ENCODE measurements around the gene SHROOM1. TPM values are rescaled to one million over a fixed set of nuclear protein-coding genes. Genes with fewer than 3 reads are reported as not detected.

The SHROOM1 gene
- total and polyA plus RNA-seq, 9 of the 15 experiments (the other 6 are each of a cell fraction or from before 2014, with no cell fraction given) = 0.44 to 26.5 (median 11.9) TPM

- TF ChIP-seq, protein P1, sequence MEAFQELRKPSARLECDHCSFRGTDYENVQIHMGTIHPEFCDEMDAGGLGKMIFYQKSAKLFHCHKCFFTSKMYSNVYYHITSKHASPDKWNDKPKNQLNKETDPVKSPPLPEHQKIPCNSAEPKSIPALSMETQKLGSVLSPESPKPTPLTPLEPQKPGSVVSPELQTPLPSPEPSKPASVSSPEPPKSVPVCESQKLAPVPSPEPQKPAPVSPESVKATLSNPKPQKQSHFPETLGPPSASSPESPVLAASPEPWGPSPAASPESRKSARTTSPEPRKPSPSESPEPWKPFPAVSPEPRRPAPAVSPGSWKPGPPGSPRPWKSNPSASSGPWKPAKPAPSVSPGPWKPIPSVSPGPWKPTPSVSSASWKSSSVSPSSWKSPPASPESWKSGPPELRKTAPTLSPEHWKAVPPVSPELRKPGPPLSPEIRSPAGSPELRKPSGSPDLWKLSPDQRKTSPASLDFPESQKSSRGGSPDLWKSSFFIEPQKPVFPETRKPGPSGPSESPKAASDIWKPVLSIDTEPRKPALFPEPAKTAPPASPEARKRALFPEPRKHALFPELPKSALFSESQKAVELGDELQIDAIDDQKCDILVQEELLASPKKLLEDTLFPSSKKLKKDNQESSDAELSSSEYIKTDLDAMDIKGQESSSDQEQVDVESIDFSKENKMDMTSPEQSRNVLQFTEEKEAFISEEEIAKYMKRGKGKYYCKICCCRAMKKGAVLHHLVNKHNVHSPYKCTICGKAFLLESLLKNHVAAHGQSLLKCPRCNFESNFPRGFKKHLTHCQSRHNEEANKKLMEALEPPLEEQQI (IDR thresholded peaks at IDR 0.05) = no peak
- no peak for TF ChIP-seq ARID3B (CRISPR knock-in tag; IDR thresholded peaks at IDR 0.05; ENCODE audit: borderline replicate concordance)
These were observed 52.3 kb downstream of the SHROOM1 start (continued) for GRCh38 chr5:132778129-132778528.

DNA sequence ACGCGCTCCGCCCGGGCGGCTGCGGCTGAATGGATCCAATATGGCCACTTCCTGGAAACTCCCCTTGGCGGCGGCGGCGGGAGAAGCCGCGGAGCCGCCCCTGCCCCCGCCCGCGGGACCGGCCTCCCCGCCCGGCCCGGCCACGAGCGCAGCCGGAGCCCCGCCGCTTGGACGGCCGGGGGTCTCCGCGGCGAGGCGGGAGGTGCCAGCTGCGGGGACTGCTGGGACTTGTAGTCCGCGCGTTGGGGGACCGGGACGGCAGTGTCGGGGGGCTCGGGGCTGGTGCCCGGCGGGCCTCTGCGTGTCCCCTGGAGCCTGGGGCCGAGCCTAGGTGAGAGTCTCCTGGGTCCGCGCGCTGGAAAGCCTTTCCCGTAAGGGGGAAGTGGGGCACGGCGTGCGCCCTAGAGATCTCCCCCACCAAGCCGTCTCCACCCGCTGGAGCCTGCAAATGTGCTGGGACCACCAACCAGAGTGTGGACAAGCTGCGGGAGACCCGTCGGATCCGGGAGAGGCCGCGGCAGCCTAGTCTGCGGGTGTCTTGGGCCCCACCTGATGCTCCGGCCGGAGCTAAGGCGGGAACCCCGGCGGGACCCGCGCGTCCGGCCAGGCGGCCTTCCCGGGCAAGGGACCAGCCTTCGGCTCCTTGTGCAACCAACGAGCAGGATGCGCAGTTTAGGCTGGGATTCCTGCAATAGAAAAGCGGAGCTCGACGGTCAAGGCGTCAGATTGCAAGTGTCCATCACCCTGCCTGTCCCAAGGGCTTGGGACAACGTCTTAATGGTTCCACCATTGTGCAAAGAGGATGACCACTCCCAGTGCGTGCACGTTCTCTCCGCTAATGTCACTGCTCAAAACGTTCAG, 53.0 kb downstream of the SHROOM1 start, which contains the start of gene SEPTIN8:
Gene SEPTIN8 (minus strand): TSS at position 31 of the 861 bp plus-strand sequence. CDS start 102 bp downstream, outside the sequence.
- peak; percentile 43 for ATAC-seq
- peak within 1 kb of the TSS; percentile 58 for H3K4me3 ChIP-seq
- intact Hi-C loops (cut with micrococcal nuclease) = loop anchor here (2.0 kb wide), 1 partner anchor 43 kb away; no protein-coding TSS in a partner anchor
- peaks cover 53 to 60% of the 10 kb centered on the region in 2 experiments for H3K4me1 ChIP-seq (replicated peaks in 1 of 2; ENCODE audit: control insufficient read depth in 2 of 2, insufficient read depth in 2 of 2, low read length in 2 of 2)
- BruUV-seq (replicated peaks) = TSS peak; percentile 56
- DNase-seq (ENCODE audit: extremely low read depth in 1 of 4, low spot score in 3 of 4) = peak; percentile 73 to 87 (median 82)
- in situ Hi-C loops (cut with MboI) = no loop called here
- peak within 1 kb of the TSS; percentile 93 for H2AFZ ChIP-seq (ENCODE audit: low read depth, low read length)
- no peaks in the 10 kb centered on the region for H3K9me3 ChIP-seq (replicated peaks; ENCODE audit: control insufficient read depth, insufficient read depth, low read depth, low read length)
- H3K36me3 ChIP-seq (ENCODE audit: control insufficient read depth, insufficient read depth, low read length) = peaks cover 22% of the 10 kb centered on the region; the same call in 2 of the 3 replicates
- H3K27ac ChIP-seq (ENCODE audit: extremely low read depth, low read depth, low read length) = peak within 1 kb of the TSS; percentile 79
- H3K9me1 ChIP-seq (ENCODE audit: control insufficient read depth, insufficient read depth, low read length) = no peaks in the 10 kb centered on the region
- WGBS (ENCODE audit: insufficient coverage, low coverage, missing lambda C conversion rate) = 3% methylated on average over 47 of the region's 82 CpGs
- H3K9ac ChIP-seq (ENCODE audit: insufficient read depth in 1 of 2, low read depth in 2 of 2, low read length in 2 of 2) = peak within 1 kb of the TSS; percentile 81 to 95
- H3K4me2 ChIP-seq (ENCODE audit: insufficient read depth, low read length) = peak within 1 kb of the TSS; percentile 88
- H4K20me1 ChIP-seq (replicated peaks; ENCODE audit: control insufficient read depth, insufficient read depth, low read length) = no peaks in the 10 kb centered on the region; the same call in 1 of the 2 replicates
- peak; percentile 65 for FAIRE-seq
- H3K27me3 ChIP-seq (ENCODE audit: control insufficient read depth in 2 of 2, insufficient read depth in 2 of 2, low read length in 2 of 2) = no peaks in the 10 kb centered on the region
- peaks cover 60% of the 10 kb centered on the region for H3K79me2 ChIP-seq (ENCODE audit: control insufficient read depth, insufficient read depth, low read length)
- ChIA-PET POLR2A (interaction anchor here (0.5 to 2.9 kb wide), 11 partner anchors 9 to 485 kb away, joined by 3 to 10 read pairs (median 4); partner anchors contain the start of gene RAD50), CTCF (ENCODE audit: low intra/inter-chr PET ratio) (interaction anchor here (0.7 kb wide), 1 partner anchor 116 kb away, joined by 3 read pairs; no protein-coding TSS in a partner anchor)
- TF ChIP-seq ELF1 (tag; IDR thresholded peaks at IDR 0.05) (peak; percentile 78), CXXC5 (CRISPR knock-in tag; IDR thresholded peaks at IDR 0.05) (peak; percentile 44), HCFC1 (IDR thresholded peaks at IDR 0.05; ENCODE audit: low read depth, low read length) (peak; percentile 75), POLR2G (IDR thresholded peaks at IDR 0.05; ENCODE audit: low read depth, low read length) (peak; percentile 79), ZNF263 (CRISPR knock-in tag; IDR thresholded peaks at IDR 0.05; ENCODE audit: borderline replicate concordance) (peak; percentile 40; the same call in 1 of the 2 replicates), HIVEP1 (CRISPR knock-in tag; IDR thresholded peaks at IDR 0.05) (no peak), BHLHE40 (IDR thresholded peaks at IDR 0.05; ENCODE audit: low read length) (peak; percentile 13; the same call in 1 of the 2 replicates), NR2C2 (CRISPR knock-in tag; IDR thresholded peaks at IDR 0.05) (no peak), NR2C2 (tag; IDR thresholded peaks at IDR 0.05) (peak; percentile 54), SRSF3 (IDR thresholded peaks at IDR 0.05; ENCODE audit: insufficient read depth, low read length) (0 out of 2 replicates have a peak, but pooled peaks have one; percentile 49), CHD1 (IDR thresholded peaks at IDR 0.05; ENCODE audit: low read length) (no peak), FOSL1 (tag; conservative IDR thresholded peaks at IDR 0.05) (no peak), ZNF583 (CRISPR knock-in tag; IDR thresholded peaks at IDR 0.05) (0 out of 2 replicates have a peak, but pooled peaks have one; percentile 8), DIDO1 (tag; IDR thresholded peaks at IDR 0.05; ENCODE audit: low read depth) (peak; percentile 36; the same call in 1 of the 2 replicates)

Data from K562 (cell line).